Mononuclear cell (primary cell): ENCODE data around the gene PLSCR4. TPM values are rescaled to one million over a fixed set of nuclear protein-coding genes. Genes with fewer than 3 reads are reported as not detected.

Source experiments
- H3K27me3 ChIP-seq: 2 replicates; pipeline ENCODE4 v1.6.0; 2011; ENCODE audit warnings: low read length, control low read depth; ENCODE audit not compliant: insufficient read depth
- H3K4me1 ChIP-seq: 2 replicates; pipeline ENCODE4 v1.5.1; 2011; ENCODE audit warnings: mild to moderate bottlenecking, low read length, control low read depth; ENCODE audit not compliant: insufficient read depth
- H3K4me3 ChIP-seq: 2 replicates; pipeline ENCODE4 v1.5.1; 2011; ENCODE audit warnings: mild to moderate bottlenecking, low read length, moderate library complexity
- H3K9me3 ChIP-seq: 2 replicates; pipeline ENCODE4 v1.5.1; 2011; ENCODE audit warnings: low read depth, mild to moderate bottlenecking, control low read depth, low read length
- total RNA-seq: library from RNA; depleted of rRNA; stranded (reverse); fragments of >200 nt; gene quantifications from one replicate; pipeline ENCODE4 v1.2.3, GENCODE V29; 2012

Gene PLSCR4
- total RNA-seq, 1 donor = 0.10 TPM

DNA sequence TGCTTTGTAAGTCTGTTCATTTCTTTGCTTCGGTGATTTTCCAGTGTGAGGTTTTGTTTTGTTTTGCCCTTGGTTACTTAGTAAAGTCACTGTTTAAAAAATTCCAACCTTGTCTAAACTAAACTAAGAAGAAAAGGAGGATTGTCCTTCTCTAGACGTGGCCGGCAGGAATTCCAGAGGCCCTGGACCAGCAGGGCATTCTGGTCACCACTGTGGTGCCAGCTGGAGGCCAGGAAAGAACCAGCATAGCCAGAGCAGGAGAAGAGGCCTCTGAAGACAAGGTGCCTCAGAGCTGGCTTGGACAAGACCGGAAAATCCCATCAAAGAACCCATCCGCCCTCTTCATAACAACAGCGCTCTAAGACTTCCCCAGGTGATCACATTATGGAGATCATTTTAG is 98.1 kb downstream of the PLSCR4 start:
- Histone ChIP-seq H3K4me1 (no peaks in the 10 kb centered on the region), H3K27me3 (no peaks in the 10 kb centered on the region), H3K9me3 (no peaks in the 10 kb centered on the region), H3K4me3 (no peak overlapping the region)

DNA sequence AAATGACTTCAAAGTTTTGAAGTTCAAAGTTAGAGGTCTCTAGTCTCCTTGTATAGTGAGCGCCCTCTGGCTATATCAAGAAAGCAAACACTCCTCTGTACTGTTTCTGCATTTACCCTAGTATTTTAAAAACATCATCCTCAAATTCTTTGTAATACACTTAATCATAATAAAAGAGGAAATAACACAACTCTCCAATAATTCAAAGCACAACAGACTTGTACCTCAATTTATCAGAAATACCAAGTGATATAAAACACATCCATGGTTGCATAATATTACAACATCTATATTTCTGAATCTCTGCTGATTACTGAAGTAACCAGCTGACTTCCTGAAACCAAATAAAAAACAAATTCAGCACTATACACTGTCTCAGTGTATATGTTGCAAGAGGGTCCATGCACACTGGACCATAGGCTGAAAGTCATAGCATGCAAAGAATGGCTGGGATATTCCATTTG is 102.4 kb downstream of the PLSCR4 start:
- H3K27me3 ChIP-seq = no peaks in the 10 kb centered on the region
- H3K4me3 ChIP-seq = no peak overlapping the region
- H3K9me3 ChIP-seq = no peaks in the 10 kb centered on the region
- no peaks in the 10 kb centered on the region for H3K4me1 ChIP-seq

DNA sequence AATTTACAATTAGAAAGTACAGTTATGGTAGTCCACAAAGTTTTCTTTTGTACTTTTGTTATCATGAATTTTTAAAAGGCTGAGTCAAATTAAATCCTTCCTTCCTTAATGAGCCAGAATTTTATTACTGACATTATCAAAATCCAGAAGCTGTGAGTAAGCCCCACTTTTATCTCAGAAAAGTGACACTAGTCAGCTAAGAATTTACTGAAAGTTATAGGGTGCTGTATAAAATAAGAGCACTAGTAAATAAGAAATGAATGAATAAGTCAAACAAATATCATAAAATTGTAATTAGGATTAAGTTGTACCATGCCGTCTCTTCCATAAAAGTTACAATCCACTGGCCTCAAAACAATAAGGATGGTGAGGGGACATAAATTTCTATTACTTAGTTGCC is 105.3 kb downstream of the PLSCR4 start:
- Histone ChIP-seq H3K27me3 (no peaks in the 10 kb centered on the region), H3K9me3 (no peaks in the 10 kb centered on the region), H3K4me3 (no peak overlapping the region), H3K4me1 (no peaks in the 10 kb centered on the region)

DNA sequence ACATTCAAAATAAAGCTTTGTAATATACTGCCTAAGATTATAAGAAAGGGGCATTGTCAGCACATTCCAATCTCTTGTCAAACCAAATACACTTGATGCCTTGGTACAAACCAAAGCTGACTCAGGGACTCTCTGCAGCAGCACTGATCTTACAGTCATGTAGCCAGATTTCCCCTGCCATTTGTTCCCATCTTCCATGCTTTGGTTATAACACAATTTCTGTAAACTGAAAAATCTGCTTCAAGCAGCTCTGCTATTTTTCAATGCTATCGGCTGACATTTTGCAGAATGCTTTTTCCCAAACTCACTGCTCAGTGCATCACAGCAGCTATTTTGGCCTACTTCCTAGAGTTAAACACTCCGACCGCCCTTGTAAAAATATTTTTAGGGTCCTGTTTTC is 108.1 kb downstream of the PLSCR4 start:
- H3K27me3 ChIP-seq = no peaks in the 10 kb centered on the region
- H3K9me3 ChIP-seq = no peaks in the 10 kb centered on the region
- no peaks in the 10 kb centered on the region for H3K4me1 ChIP-seq
- no peak overlapping the region for H3K4me3 ChIP-seq

Other genes starting within 250 kb of the PLSCR4 start
- gene PLOD2, start 89.9 kb downstream of the PLSCR4 start, total RNA-seq = 1.8 TPM
- gene PLSCR2, start 218.5 kb upstream of the PLSCR4 start, total RNA-seq = not detected